Measurements from ENCODE around the gene GLRX.

DNA sequence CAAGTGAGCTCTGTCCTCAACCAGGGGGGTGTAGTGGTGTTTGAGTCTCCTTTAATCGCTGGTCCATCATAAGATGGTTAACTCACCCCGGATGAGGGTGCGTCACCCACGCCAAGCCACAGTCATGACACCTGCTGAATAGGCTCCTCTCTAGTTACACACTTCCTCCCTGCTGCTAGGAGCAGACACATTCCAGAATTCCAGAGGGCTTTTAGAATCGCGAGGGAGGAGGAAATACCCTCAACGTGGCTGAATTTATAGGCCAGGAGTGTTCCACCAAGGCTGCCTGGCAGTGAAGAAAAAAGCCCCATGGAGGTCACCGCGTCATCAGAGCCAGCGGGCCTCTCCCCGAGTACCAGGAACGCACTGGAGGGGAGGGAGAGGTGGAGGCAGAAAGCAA is 5.1 kb downstream of the GLRX start:
- TF ChIP-seq CTCF (conservative IDR thresholded peaks at IDR 0.05 in 1 of 2, IDR thresholded peaks at IDR 0.05 in 1 of 2; ENCODE audit: low read depth in 1 of 2, low read length in 2 of 2) (no peak), EZH2 (IDR thresholded peaks at IDR 0.05; ENCODE audit: low read length, missing control alignments) (no peak)
